ENCODE data around the gene SETD1A. TPM values are rescaled to one million over a fixed set of nuclear protein-coding genes. Genes with fewer than 3 reads are reported as not detected.

Gene SETD1A
- total RNA-seq, 1 donor from 2014 or later, result 24.3 TPM

DNA sequence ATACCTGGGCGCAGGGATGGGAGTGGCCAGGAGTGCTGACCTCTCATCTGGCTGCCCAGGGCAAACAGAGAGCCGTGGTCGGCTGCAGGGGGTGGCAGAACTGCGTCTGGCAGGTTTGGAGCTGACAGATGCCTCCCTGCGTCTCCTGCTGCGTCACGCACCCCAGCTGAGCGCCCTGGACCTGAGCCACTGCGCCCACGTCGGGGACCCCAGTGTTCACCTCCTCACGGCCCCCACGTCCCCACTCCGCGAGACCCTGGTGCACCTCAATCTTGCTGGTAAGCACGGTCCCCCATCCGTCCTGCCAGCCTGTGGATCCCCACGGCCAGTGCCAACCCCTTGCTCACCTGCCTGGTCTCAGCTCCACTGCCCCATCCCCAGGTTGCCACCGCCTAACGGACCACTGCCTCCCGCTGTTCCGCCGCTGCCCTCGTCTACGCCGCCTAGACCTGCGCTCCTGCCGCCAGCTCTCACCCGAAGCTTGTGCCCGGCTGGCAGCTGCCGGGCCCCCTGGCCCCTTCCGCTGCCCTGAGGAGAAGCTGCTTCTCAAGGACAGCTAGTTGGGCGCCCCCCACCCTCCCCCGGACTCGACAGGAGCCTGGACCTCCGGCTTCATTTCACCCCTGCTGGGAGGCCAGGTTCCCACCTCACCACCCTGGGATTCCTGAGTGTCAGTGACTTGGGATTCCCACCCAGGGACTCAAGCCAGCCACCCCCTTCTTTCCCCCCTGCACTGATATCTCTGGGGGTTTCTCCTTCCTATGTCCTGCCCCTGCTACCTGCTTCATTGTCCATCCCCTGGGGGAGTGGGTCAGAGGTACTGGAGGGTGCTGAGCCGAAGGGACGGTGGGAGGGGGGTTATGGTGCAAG is 10.6 kb upstream of the SETD1A start:
- no peak for DNase-seq
- peaks cover 11% of the 10 kb centered on the region for H3K9me3 Mint-ChIP-seq (ENCODE audit: unreplicated experiment)

DNA sequence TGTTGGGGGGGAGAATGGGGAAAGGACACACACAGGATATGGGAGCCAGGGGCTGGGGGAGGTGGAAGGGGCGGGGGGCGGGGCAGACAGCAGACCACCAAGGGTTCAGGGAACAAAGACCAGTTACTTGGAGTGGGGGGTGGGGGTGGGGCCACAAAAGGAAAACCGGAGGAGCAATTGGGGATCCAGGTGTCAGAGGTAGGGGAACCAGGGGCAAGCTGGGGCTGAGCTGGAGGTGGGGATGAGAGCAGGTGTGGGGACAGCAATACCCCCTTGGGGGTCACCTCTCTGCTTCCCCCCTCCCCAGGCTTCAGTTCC is 10.1 kb upstream of the SETD1A start:
- Mint-ChIP-seq H3K4me3 (ENCODE audit: unreplicated experiment) (no peak overlapping the region), H3K36me3 (ENCODE audit: unreplicated experiment) (peaks cover 5% of the 10 kb centered on the region), H3K27me3 (ENCODE audit: unreplicated experiment) (peaks cover 12% of the 10 kb centered on the region), H3K4me1 (ENCODE audit: low read depth, unreplicated experiment) (peaks cover 6% of the 10 kb centered on the region), H3K27ac (ENCODE audit: unreplicated experiment) (peak overlapping the region; percentile 43), H3K9me3 (ENCODE audit: unreplicated experiment) (peaks cover 11% of the 10 kb centered on the region)
- DNase-seq, result no peak
- TF ChIP-seq, protein P1, sequence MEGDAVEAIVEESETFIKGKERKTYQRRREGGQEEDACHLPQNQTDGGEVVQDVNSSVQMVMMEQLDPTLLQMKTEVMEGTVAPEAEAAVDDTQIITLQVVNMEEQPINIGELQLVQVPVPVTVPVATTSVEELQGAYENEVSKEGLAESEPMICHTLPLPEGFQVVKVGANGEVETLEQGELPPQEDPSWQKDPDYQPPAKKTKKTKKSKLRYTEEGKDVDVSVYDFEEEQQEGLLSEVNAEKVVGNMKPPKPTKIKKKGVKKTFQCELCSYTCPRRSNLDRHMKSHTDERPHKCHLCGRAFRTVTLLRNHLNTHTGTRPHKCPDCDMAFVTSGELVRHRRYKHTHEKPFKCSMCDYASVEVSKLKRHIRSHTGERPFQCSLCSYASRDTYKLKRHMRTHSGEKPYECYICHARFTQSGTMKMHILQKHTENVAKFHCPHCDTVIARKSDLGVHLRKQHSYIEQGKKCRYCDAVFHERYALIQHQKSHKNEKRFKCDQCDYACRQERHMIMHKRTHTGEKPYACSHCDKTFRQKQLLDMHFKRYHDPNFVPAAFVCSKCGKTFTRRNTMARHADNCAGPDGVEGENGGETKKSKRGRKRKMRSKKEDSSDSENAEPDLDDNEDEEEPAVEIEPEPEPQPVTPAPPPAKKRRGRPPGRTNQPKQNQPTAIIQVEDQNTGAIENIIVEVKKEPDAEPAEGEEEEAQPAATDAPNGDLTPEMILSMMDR (IDR thresholded peaks at IDR 0.05; ENCODE audit: partially characterized antibody, unreplicated experiment), result no peak

More for the DNA sequence above, 10.6 kb upstream of the SETD1A start:
- Mint-ChIP-seq H3K36me3 (ENCODE audit: unreplicated experiment) (peaks cover 5% of the 10 kb centered on the region), H3K27ac (ENCODE audit: unreplicated experiment) (peak overlapping the region; percentile 43), H3K27me3 (ENCODE audit: unreplicated experiment) (peaks cover 12% of the 10 kb centered on the region), H3K4me1 (ENCODE audit: low read depth, unreplicated experiment) (peaks cover 6% of the 10 kb centered on the region), H3K4me3 (ENCODE audit: unreplicated experiment) (no peak overlapping the region)
- TF ChIP-seq, protein P1 (IDR thresholded peaks at IDR 0.05; ENCODE audit: partially characterized antibody, unreplicated experiment), result no peak

DNA sequence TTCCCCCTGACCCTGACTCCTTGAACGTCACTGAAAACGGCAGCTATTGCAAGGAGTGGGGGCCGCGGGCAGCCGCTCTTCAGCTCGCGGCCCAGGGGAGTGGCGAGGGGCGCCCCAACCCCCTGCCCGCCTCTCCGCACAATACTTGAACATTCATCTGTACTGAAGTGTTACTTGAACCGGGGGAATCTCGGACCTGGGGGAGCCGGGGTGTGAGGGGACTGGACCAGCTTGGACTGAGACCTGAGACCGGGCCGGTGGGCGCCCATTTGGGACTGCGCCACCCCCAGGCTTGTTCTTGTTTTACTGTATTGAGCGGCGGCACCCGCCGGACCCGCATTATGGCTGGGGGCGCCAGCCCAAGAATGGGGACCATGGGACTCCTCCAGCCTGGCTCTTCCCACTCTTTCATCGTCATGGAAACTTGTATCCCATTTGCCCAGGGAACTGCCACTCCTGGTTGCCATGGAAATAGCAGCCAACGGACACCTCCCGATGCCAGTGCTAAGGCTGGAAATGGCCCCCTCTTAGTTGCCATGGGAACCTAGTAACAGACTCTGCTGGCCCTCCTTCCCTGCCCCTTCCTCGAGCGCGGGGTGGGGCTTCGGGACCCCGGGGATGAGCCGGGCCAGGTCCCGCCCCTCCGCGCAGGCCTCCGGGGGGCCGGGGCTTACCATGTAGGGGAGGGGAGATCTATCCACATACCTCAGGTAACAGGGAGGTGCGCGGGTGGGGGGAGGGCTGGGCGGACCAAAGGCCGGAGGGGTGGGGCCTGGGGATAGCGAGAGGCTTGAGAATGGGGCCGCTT is 9.5 kb upstream of the SETD1A start:
- peaks cover 12% of the 10 kb centered on the region for H3K27me3 Mint-ChIP-seq (ENCODE audit: unreplicated experiment)
- peak; percentile 94 for DNase-seq

DNA sequence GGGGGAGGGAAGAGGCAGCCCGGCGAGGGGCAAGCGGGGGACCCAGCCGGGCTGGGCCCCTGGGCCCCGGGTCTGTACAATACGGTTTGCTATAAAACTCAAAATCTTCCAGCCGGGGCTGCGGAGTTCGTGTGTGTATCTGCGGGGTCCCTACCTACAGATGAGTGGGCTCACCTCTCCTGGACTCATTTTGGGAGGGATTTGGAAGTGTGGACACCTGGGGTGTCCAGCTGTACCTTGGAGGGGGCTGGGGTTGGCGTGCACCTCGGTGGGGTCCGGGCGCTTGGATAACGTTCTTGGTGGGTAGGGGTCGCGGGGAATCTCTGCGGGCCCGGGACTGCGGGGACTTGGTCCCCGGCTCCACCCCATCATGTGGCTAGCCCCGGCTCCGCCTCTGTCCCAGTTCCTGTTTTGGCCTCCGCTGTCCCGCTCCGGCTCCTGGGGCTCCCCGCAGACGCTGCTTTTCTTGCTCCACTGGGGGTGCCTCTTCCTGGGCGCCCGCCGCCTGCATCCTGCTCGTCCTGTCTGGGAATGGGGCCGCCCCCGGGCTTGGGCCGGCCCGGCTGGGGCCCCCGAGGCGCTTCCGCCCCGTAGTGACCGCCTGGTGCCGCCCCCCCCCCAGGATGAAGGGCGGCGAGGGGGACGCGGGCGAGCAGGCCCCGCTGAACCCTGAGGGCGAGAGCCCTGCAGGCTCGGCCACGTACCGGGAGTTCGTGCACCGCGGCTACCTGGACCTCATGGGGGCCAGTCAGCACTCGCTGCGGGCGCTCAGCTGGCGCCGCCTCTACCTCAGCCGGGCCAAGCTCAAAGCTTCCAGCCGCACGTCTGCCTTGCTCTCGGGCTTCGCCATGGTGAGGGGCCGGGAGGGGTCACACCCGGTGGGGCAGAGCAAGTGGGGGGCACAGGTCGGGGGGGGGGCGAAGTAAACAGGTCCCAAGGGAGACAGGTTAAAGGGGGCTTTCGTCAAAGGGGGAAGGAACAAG is 8.6 kb upstream of the SETD1A start, which contains the start of gene ORAI3:
Gene ORAI3, plus strand, starts transcription at position 402 of the 983 bp plus-strand sequence. Its CDS starts 222 bp downstream, at position 624.
- peaks cover 10% of the 10 kb centered on the region for H3K27me3 Mint-ChIP-seq (ENCODE audit: unreplicated experiment)
- H3K36me3 Mint-ChIP-seq (ENCODE audit: unreplicated experiment), result peaks cover 5% of the 10 kb centered on the region
- peaks cover 11% of the 10 kb centered on the region for H3K9me3 Mint-ChIP-seq (ENCODE audit: unreplicated experiment)
- TF ChIP-seq, protein P1 (IDR thresholded peaks at IDR 0.05; ENCODE audit: partially characterized antibody, unreplicated experiment), result no peak
- H3K4me3 Mint-ChIP-seq (ENCODE audit: unreplicated experiment), result peak within 1 kb of the TSS; percentile 85
- peak; percentile 68 for DNase-seq
- peak within 1 kb of the TSS; percentile 73 for H3K27ac Mint-ChIP-seq (ENCODE audit: unreplicated experiment)
- peaks cover 6% of the 10 kb centered on the region for H3K4me1 Mint-ChIP-seq (ENCODE audit: low read depth, unreplicated experiment)

More for the DNA sequence above, 9.5 kb upstream of the SETD1A start:
- TF ChIP-seq, protein P1 (IDR thresholded peaks at IDR 0.05; ENCODE audit: partially characterized antibody, unreplicated experiment), result peak; percentile 15
- H3K4me1 Mint-ChIP-seq (ENCODE audit: low read depth, unreplicated experiment), result peaks cover 6% of the 10 kb centered on the region
- peaks cover 5% of the 10 kb centered on the region for H3K36me3 Mint-ChIP-seq (ENCODE audit: unreplicated experiment)
- peak overlapping the region; percentile 74 for H3K4me3 Mint-ChIP-seq (ENCODE audit: unreplicated experiment)
- H3K27ac Mint-ChIP-seq (ENCODE audit: unreplicated experiment), result peak overlapping the region; percentile 33
- peaks cover 11% of the 10 kb centered on the region for H3K9me3 Mint-ChIP-seq (ENCODE audit: unreplicated experiment)

Measured in glutamatergic neuron (in vitro differentiated cells).